HL-60/S4 treated with phorbol 12-myristate 13-acetate at 8.2 ng/mL for 4 days and 3 days (cell line): Measurements from ENCODE around the gene LVRN.

Experiments
- in situ Hi-C: fragments of 300-500 bp; cut with MboI; formaldehyde crosslinking; loops from 2 replicates; pipeline ENCODE4 v1.15.0; 2022; ENCODE audit warnings: low sequenced_read_pairs

The LVRN gene

DNA sequence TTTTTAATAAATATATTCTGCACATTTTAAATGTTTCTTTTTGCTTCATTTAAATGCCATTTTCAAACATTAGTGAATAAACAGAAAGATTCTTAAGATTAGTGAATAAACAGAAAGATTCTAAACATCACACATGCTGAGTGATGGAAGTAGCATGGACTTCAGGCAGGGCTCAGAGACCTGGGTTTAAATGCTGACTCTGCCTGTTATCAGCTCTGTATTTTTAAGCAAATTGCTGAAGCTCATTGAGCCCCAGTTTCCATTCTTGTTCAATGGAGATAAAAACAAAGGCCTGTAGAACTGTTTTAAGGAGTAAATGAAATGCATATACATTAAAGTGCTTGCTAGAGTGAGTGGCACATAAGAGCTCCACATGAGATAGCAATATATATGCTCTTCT is 8.1 kb upstream of the LVRN start:
- in situ Hi-C loops: no loop called here

DNA sequence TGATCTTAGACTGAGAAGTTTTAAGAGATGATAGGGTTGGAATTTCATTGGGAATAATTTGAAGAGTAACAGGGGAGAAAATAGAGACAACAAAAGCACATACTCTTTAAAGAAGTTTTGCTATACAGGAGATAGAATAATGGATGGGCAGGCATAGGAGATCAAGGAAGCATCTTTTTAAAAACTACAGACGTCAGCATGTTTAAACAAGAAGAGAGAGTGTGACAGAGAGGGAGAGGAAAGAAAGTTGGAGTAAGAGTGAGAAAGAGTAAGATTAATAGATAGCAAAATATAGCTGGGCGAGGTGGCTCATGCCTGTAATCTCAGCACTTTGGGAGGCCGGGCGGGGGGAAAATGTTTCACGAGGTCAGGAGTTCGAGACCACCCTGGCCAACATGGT is 5.3 kb upstream of the LVRN start:
- in situ Hi-C loops: no loop called here

DNA sequence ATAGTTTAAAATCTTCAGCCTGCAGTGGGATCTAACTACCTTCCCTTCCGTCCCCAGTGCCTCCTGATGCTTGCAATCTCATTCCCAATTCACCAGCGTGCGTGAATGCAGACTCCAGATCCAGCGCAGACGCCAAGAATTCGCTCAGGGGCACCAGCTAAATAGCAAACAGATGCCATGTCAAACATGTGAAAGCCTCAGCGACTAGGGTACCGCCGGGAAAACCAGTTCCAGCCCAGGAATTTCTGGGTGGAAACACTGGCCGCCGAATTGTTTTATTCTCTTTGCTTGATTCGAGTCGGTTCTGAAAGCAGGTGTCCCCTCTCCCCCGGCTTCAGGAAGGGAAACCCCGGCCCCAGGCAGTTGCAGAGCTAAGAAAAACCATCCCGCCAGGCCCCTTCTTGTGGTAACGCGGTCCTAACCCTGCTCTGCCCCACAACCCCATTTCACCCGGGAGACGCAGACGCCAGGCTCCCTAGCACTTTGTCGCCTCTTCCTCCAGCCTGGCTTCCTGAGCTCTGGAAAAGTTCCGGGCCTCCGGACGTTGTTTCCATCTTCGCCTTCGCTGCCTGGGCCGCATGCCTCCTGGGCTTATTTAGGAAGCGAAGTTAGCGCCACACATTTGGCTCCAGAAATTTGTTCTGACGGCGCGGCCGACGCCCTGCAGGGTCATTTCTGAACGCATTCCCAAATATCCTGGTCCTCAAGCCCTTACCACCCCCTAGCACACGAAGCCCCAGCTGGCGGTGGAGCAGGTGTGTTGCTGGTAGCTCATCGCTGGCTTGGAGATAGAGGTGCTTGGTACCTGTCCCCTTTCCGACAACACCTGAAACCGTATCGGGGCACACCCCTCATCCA is 665 bp upstream of the LVRN start:
- in situ Hi-C loops: no loop called here

DNA sequence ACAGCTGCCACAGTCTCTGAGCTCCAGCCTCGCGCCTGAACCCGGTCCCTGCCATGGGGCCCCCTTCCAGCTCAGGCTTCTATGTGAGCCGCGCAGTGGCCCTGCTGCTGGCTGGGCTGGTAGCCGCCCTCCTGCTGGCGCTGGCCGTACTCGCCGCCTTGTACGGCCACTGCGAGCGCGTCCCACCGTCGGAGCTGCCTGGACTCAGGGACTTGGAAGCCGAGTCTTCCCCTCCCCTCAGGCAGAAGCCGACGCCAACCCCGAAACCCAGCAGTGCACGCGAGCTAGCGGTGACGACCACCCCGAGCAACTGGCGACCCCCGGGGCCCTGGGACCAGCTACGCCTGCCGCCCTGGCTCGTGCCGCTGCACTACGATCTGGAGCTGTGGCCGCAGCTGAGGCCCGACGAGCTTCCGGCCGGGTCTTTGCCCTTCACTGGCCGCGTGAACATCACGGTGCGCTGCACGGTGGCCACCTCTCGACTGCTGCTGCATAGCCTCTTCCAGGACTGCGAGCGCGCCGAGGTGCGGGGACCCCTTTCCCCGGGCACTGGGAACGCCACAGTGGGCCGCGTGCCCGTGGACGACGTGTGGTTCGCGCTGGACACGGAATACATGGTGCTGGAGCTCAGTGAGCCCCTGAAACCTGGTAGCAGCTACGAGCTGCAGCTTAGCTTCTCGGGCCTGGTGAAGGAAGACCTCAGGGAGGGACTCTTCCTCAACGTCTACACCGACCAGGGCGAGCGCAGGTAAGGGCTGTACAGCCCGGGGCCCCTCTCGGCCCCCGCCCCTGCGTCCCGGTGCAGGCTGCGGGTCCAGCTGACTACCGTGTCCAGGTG is 509 bp downstream of the LVRN start:
- in situ Hi-C loops: no loop called here

DNA sequence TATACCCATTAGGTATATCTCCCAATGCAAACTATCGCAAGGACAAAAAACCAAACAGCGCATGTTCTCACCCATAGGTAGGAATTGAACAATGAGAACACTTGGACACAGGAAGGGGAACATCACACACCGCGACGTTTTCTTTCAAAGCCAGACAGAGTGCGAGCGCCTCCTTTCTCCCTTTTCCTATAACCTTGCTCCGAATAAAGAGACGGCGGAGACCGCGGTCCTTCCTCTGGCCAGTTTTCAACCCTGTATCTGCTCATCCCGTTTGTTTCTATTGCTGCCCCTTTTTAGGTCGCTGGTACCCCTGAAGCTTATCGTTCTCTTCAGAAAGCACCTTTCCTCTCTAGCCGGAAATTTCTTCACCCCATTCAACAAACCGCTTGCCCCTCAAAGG is 1.3 kb downstream of the LVRN start:
- in situ Hi-C loops: no loop called here

DNA sequence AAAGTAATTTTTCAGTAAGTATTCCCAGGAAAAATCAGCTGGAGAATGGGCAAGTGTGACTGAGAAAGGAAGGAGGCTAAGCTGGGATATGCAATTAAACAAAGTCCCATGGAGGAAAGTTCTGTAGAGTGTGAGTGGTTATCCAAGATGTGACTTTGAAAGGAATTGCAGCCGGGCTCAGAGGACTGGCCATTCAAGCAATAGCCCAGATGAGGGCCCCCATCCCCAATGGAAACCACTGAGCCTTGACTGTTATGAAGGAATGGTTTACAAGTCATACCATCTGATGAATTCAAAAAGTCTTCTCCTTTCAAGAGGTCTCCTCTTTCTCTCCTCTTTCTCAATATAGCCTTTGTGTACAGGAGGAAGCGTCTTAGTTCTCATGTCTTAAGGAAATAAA is 6.5 kb downstream of the LVRN start:
- in situ Hi-C loops: no loop called here

DNA sequence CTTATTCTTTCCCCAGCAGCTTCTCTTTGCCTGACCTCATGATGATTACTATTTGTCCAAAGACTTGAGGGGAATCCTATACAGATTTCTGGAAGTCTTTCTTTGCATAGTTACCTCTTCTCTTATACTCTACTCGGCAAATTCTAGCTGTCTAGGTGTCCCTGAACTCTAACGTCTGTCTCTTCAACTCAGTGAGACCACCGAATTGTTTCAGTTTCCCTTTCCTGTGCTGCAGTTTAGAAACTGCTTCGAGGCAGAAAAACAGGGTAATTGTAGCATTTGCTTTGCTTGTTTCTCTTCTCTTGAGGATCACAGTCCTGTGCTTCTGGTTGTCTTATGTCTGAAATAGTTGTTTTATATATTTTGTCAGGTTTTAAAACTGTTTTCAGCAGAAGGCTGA is 14.8 kb downstream of the LVRN start:
- in situ Hi-C loops: no loop called here

DNA sequence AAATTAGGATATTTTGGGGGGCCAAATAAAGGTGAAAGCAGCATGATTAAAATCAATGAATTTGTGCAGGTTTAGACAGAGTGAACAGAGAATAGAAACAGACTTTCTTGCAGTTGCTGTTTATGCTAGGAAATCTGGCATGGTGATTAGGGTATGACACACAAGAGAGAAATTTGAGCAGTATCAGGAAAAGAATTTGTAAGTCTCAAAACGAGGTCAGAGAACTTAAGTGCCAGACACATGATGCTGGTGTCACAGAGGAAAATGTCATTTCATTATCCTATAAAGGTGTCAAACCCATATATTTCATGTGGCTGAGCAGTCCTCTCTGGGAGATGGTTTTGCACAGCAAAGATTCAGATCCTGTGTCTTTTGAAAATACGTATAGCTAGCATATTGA is 15.7 kb downstream of the LVRN start:
- in situ Hi-C loops: no loop called here

DNA sequence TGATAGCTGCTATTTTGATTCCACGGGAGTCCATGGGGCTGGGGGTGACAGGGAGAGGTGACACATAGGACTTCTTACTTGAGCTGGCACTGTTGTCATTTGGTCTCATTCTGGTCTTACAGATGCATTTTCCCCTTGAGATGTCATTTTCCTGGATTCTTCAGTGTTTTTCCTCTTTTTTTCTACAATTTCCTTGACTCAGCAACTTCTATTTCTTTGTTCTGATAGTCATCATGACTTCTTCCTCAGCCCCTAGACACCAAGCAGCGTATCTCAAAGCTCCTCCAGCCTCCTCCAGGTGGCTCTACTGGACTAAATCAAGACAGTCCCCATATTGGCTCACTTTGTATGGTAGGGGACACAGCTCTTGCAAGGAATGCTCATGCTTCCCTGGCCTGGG is 16.5 kb downstream of the LVRN start:
- in situ Hi-C loops: no loop called here

DNA sequence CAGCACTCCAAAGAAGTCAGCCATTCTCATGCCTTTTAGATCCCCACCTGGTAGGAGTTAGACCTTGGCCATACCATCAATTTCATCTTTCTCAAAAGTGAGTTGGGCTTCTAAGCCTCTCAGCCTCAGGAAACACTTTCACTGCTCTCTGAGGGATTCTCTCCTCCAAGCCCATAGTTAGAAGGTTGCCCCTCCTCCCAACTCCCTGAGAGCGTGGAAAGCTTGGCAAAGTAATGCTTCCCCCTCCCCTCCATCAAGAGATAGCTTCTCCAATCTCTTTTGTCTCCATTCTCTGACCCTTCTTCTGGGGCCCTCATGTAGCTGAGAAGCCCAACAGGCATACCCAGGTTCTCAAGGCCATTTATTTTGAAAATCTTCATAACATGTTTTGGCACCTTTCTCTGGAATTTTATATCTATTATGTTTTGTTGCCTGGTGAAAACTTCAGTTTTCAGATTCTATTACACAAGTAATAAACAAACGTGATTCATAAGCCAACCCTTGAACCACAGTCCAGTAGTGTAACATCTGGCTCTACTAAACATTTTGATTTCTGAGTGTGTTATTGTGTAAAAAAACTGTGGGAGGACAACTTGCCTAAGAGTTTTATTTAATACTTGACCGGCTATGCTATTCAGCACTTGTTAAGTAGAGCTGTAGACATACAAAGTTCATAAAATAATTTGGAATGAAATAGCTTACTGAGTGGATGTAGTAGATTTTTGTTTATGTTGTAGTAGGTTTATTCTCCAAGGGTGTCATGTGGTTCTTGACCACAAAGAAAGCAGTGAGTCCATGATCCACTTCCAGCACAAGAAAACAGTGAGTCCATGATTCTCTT is 17.1 kb downstream of the LVRN start:
- in situ Hi-C loops: no loop called here

DNA sequence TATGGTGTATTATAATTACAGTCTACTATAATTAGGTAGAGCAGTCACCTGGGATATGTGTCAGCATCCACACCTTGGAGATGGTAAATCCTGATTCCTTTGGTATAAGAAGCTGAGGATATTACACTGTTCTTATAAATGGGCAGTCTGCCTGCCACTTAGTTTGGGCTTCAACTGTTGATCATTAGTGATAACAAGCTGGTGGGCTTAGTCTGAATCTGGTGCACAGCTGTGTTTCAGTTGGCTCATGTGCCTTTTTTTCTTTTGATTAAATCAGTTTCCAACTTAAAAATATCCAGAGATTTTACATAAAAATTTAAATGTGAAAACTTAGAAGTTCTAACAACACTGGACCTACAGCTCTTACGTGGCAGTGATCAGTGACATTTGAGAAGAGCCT is 21.2 kb downstream of the LVRN start:
- in situ Hi-C loops: no loop called here

DNA sequence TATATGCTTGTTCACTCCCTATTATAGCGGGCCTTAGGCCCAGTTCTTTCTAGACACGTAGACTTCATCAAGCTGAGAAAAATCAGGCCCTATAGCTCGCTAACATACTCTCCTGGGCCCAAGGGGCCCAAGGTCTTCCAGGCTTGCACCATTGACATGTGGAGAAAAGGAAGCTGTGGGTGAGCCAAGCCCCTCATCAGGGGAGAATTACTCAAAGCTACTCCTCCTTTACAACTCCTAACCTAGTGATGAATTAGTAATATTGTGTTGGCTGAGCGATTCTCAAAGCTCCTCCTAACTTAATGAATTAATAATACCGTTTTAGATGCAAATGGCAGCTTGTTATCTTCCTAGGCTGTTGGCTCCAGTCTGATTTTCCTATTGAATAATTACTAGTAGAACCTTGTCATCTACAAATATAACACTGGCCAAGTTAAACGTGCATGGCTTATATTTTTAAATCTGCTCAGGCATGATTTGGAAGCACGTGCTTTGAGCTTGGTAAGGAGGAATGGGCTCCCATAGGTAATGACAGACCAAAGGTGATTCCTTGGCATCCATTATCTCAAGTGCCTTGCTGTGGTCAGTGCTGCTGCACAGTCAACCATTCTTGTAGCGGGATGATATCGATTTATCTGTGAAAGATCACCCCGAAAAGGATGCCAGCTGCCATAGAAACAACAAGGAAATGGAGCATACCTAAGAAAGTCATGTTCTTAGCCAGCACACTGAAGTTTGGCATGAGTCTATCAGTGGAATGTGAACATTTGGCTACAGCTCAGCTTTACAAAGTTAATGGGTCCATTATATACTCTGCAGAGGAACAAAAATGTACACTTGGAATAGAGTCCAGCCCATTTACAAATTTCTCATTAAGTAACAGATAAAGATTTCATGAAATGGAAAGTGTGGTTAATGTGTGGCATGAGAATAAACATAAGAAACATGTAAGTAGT is 23.8 kb downstream of the LVRN start:
- in situ Hi-C loops: no loop called here

DNA sequence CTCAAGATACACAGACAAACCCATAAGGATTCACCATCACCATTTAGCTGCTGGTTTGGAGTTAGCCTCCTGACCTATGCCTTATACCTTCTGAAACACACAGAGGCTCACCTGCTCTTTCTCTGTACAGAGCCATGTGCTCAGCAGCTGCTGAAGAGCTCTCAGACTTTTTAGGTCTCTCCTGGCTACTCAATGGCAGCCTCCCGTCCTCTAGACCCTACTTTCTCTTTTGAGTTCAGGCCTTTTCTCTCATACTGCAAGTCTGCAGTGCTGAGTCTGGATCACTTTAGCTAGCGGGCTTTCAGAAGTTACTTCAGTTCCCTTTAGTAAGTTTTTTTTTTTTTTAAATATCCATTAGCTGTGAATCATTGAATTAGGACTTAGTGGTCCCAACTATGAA is 25.7 kb downstream of the LVRN start:
- in situ Hi-C loops: no loop called here

DNA sequence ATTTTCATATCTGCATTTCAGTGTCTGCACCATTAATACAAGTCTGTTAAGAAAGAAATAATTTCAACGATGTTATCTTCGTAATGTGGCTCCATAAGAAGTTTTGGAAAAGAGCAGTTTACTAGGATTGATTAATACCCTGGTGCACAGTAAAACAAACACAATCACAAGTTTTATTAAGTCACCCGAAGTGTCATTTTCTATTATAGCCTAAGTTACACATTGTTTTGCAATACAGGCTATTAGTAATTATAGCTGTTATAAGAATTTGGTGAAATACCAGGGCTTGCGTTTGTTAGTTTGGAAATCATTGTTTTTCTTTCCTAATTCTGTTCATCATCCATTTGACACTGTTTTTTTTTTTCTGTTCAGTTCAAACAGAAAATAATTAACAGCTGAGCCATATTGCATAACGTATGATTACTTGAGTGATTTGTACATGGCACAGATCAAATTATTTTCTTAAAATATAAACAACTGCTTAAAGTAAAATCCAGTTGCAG is 30.6 kb downstream of the LVRN start:
- in situ Hi-C loops: no loop called here

DNA sequence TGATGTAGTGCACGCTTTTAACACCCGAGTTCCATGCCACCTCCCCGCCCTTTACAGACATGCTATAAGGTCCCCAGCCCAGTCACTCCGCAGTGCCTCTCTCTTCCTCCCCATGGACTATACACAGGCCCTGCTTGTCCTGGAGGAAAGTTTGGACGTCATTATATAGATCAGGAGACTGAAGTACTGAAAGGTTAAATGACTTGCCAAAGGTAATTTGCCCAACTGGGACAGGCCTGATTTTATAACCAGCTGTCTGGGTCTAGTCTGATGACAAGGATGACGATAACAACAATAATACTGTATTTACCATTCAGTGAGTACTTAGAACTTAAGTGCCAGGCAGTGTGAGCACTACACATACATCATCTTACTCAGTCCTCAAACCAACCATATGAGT is 33.1 kb downstream of the LVRN start:
- in situ Hi-C loops: no loop called here

DNA sequence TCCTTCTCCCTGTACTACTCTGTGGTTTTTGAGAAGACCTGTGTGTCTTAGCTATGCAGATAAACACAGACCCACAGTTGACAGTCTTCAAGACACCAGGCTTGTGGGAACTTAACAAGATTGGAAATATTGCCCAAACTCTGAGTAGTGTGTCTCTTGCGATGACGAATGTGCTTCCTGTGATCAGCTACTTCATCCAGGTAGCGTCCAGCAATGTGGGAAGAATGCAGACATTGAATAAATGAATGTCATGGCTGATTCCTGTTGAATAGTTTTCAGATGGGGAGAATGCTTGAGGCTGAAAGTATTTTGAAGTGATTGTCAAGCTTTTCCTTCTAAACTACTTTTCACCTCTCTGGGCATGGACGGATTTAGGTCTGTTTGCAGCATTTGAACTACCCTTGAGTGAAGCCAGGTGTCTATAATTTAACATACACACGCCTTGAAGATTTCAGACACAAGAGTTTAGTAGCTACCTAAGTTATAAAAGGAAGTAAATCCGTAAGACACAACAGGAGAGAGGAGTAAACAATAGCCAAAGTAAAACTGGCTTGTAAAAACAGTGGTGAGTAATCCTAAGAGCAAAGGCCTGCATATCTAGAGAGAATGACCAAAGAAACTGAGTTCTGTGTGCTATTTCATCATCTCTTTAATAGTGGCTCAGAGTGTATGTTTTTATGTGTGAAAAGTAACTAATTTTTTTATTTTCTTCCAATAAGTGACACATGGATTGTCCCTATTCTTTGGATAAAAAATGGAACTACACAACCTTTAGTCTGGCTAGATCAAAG is 40.0 kb downstream of the LVRN start:
- in situ Hi-C loops: no loop called here

DNA sequence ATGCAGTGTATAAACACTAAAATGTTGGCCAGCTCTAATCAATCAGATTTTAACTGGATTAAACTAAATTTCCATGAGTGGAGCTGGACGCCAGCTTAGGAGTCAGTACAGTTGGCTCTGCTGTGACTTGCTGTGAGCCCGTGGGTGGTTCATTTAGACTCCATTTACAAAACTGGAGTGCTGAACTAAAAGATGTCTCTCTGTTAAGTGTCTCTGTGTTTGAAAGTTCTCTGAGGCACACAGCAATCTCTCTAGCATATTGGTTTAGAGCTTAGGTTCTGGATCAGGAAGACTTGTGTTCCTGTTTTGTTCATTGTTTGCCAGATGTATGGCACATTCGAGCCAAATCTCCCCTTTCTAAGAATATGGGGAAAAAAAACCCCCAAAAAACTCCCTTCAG is 42.0 kb downstream of the LVRN start:
- in situ Hi-C loops: no loop called here

DNA sequence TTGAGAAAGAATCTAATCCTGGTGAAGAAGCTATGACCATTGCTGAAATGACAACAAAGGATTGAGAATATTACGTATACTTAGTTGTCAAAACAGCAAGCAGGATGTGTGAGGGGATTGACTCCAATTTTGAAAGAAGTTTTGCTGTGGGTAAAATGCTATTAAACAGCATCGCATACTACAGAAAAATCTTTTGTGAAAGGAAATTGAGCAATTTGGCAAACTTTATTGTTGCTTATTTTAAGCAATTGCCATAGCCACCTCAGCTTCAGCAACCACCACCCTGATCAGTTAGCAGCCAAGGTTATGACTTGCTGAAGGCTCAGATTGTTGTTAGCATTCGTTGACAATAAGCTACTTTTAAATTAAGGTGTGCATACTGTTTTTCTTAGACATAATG is 47.5 kb downstream of the LVRN start:
- in situ Hi-C loops: no loop called here

DNA sequence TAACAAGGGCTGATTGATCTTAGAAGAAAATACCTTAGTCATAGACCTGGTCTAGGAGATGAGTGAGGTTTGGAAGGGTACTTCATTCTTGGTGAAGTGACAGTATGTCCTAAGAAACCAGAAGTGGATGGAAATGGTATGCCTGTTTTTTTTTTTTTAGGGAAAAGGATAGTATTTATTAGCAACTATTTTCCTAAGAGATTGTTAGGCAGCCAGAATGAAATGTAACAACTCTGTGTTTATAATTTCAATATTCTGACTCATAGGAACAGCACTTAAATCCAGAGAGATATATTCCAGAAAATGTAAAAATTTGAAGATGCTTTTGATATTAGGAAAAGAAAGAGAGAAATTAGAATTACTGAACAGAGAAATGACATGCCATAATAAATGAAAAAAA is 48.8 kb downstream of the LVRN start:
- in situ Hi-C loops: no loop called here
